HL-60 (cell line): ENCODE data around the gene PIK3R2.

Experiments used
- DNase-seq, 2 experiments: peaks; one replicate each; pipeline ENCODE4 v3.0.0-alpha.2; 2010 to 2020; ENCODE audit warnings: low read depth in 1 of 2, low spot score in 1 of 2
- H3K27ac ChIP-seq: fragments of 250-450 bp; sonication (Bioruptor Pico); replicated peaks from 2 replicates; pipeline ENCODE4 v1.5.1; 2020; ENCODE audit warnings: mild to moderate bottlenecking, moderate library complexity
- H3K27me3 ChIP-seq: fragments of 250-450 bp; sonication (Bioruptor Pico); 2 replicates; pipeline ENCODE4 v1.5.1; 2021; ENCODE audit warnings: mild to moderate bottlenecking, moderate library complexity; ENCODE audit not compliant: insufficient read depth, poor library complexity, severe bottlenecking
- H3K4me3 ChIP-seq: replicated peaks from 2 replicates; pipeline ENCODE4 v1.5.1; 2011; ENCODE audit warnings: mild to moderate bottlenecking, control low read depth, low read length; ENCODE audit not compliant: insufficient read depth
- GABPA ChIP-seq: IDR thresholded peaks from 2 replicates; pipeline ENCODE4 v1.6.1; 2012; ENCODE audit warnings: low read depth
- POLR2AphosphoS5 ChIP-seq: IDR thresholded peaks from 2 replicates; pipeline ENCODE4 v1.6.1; 2012; ENCODE audit warnings: low read depth
- SPI1 ChIP-seq: IDR thresholded peaks from 2 replicates; pipeline ENCODE4 v1.6.1; 2012; ENCODE audit warnings: low read depth, mild to moderate bottlenecking, borderline replicate concordance
- TF ChIP-seq, protein P1 (sequence below): IDR thresholded peaks from one replicate; pipeline ENCODE4 v1.5.1; 2011; ENCODE audit warnings: low read length, control low read depth, inconsistent platforms; ENCODE audit not compliant: insufficient read depth
- TF ChIP-seq, protein P2 (sequence below): IDR thresholded peaks from 2 replicates; pipeline ENCODE4 v1.6.1; 2012; ENCODE audit warnings: low read depth; ENCODE audit not compliant: insufficient replicate concordance

Gene PIK3R2

DNA sequence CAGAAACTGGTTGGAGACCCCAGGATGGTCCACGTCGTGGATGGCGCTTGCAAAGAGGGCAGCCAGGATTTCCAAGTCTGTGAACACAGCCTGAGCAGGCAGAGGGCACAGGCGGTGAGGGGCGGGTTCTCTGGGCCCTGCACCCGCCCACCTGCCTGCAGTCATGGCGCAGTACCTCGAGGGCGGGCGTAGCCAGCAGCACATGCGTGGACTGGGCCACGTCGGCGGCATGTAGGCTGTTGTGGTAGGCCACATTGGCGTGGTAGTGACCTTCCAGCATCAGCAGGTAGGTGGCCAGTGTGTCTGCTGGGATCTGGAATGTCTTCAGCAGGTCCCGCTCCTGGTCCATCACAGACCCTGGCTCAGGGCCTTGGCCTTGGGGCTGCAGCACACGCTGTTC lies 65.2 kb downstream of the PIK3R2 start:
- Histone ChIP-seq H3K27ac (no peak overlapping the region), H3K27me3 (peaks cover 20% of the 10 kb centered on the region), H3K4me3 (no peak overlapping the region)
- TF ChIP-seq POLR2AphosphoS5 (no peak), SPI1 (no peak), GABPA (no peak)
- TF ChIP-seq, protein P1, sequence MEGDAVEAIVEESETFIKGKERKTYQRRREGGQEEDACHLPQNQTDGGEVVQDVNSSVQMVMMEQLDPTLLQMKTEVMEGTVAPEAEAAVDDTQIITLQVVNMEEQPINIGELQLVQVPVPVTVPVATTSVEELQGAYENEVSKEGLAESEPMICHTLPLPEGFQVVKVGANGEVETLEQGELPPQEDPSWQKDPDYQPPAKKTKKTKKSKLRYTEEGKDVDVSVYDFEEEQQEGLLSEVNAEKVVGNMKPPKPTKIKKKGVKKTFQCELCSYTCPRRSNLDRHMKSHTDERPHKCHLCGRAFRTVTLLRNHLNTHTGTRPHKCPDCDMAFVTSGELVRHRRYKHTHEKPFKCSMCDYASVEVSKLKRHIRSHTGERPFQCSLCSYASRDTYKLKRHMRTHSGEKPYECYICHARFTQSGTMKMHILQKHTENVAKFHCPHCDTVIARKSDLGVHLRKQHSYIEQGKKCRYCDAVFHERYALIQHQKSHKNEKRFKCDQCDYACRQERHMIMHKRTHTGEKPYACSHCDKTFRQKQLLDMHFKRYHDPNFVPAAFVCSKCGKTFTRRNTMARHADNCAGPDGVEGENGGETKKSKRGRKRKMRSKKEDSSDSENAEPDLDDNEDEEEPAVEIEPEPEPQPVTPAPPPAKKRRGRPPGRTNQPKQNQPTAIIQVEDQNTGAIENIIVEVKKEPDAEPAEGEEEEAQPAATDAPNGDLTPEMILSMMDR: no peak
- TF ChIP-seq, protein P2, sequence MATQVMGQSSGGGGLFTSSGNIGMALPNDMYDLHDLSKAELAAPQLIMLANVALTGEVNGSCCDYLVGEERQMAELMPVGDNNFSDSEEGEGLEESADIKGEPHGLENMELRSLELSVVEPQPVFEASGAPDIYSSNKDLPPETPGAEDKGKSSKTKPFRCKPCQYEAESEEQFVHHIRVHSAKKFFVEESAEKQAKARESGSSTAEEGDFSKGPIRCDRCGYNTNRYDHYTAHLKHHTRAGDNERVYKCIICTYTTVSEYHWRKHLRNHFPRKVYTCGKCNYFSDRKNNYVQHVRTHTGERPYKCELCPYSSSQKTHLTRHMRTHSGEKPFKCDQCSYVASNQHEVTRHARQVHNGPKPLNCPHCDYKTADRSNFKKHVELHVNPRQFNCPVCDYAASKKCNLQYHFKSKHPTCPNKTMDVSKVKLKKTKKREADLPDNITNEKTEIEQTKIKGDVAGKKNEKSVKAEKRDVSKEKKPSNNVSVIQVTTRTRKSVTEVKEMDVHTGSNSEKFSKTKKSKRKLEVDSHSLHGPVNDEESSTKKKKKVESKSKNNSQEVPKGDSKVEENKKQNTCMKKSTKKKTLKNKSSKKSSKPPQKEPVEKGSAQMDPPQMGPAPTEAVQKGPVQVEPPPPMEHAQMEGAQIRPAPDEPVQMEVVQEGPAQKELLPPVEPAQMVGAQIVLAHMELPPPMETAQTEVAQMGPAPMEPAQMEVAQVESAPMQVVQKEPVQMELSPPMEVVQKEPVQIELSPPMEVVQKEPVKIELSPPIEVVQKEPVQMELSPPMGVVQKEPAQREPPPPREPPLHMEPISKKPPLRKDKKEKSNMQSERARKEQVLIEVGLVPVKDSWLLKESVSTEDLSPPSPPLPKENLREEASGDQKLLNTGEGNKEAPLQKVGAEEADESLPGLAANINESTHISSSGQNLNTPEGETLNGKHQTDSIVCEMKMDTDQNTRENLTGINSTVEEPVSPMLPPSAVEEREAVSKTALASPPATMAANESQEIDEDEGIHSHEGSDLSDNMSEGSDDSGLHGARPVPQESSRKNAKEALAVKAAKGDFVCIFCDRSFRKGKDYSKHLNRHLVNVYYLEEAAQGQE: no peak
- no peak for DNase-seq

DNA sequence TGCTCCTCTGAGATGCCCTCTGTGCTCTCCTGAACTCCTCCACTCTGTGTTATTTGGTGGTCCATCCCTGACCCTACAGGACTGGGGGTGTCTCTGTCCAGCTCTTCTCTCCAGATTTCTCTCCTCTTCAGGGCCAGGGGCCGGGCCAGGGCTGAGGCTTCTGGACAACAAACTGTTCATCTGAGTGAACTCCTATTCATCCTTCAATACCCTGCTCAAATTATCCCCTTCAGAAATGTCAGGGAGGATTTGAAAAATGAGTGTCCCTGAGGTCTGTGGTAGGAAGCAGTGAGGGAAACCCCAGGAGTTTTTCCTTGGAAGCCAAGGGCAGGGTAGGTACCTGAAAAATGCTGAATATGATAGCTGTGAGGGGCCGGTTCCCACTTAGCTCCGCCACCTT lies 65.6 kb downstream of the PIK3R2 start:
- peaks cover 20% of the 10 kb centered on the region for H3K27me3 ChIP-seq
- no peak for TF ChIP-seq SPI1
- TF ChIP-seq, protein P2: no peak
- TF ChIP-seq, protein P1: no peak
- no peak for TF ChIP-seq GABPA
- no peak for TF ChIP-seq POLR2AphosphoS5
- H3K27ac ChIP-seq: no peak overlapping the region
- DNase-seq: no peak
- H3K4me3 ChIP-seq: no peak overlapping the region
